Thyroid gland (tissue), 4 donors: ENCODE data around the gene EPS8. TPM values are rescaled to one million over a fixed set of nuclear protein-coding genes. Genes with fewer than 3 reads are reported as not detected.
"Not testable (repeated sequence)": the region's sequence is repeated elsewhere in the genome, so short reads cannot be mapped to it uniquely, and the experiment has no call there.

ENCODE experiments used
- DNase-seq, 2 donors: peaks; one replicate each; pipeline ENCODE4 v3.0.0-alpha.2; 2019
- H3K27ac ChIP-seq, 3 donors: fragments of 200-600 bp; sonication (generic); 1 replicate in 2 of 3; 2 replicates in 1 of 3; pipeline ENCODE4 v1.5.1; 2016 to 2019; ENCODE audit warnings: mild to moderate bottlenecking in 1 of 3, moderate library complexity in 1 of 3
- H3K27me3 ChIP-seq: fragments of 200-600 bp; sonication (generic); one replicate; pipeline ENCODE4 v1.5.1; 2019
- H3K36me3 ChIP-seq, 2 donors: fragments of 200-600 bp; sonication (generic); one replicate each; pipeline ENCODE4 v1.5.1; 2016 to 2019
- H3K4me1 ChIP-seq, 2 donors: fragments of 200-600 bp; sonication (generic); one replicate each; pipeline ENCODE4 v1.5.1; 2017 to 2019
- H3K4me3 ChIP-seq, 3 donors: fragments of 200-600 bp; sonication (generic); replicated peaks in 1 of 3; 1 replicate in 2 of 3; 2 replicates in 1 of 3; pipeline ENCODE4 v1.5.1; 2016; ENCODE audit warnings: mild to moderate bottlenecking in 1 of 3
- H3K9me3 ChIP-seq: fragments of 200-600 bp; sonication (generic); one replicate; pipeline ENCODE4 v1.5.1; 2017
- CTCF ChIP-seq, 6 experiments: fragments of 200-600 bp in 3 of 6; fragments of 450-650 bp in 3 of 6; sonication (generic) in 3 of 6; IDR thresholded peaks; one replicate each; pipeline ENCODE4 v1.5.1; 2016 to 2019; ENCODE audit warnings: antibody characterized with exemption in 6 of 6, mild to moderate bottlenecking in 2 of 6, inconsistent platforms in 1 of 6, moderate library complexity in 1 of 6
- POLR2A ChIP-seq, 2 donors: fragments of 450-650 bp; IDR thresholded peaks; one replicate each; pipeline ENCODE4 v1.6.1; 2017; ENCODE audit warnings: antibody characterized with exemption in 2 of 2, mild to moderate bottlenecking in 2 of 2, moderate library complexity in 1 of 2
- WGBS, 2 donors: methylation state at CpG; one replicate each; pipeline ENCODE4 v1.1.5; 2017; 5-methylcytosine and 5-hydroxymethylcytosine counted together
- intact Hi-C: fragments of 100-400 bp; cut with DNase I; formaldehyde crosslinking; loops from one replicate; pipeline ENCODE4 v1.15.1; 2023
- total RNA-seq, 4 donors: library from RNA; depleted of rRNA; stranded (reverse); fragments of >200 nt; gene quantifications; one replicate each; pipeline ENCODE4 v1.2.3, GENCODE V29; 2016

EPS8 gene
- total RNA-seq, 4 donors from 2014 or later: 78.0 to 127 (median 110) TPM

- WGBS, 2 donors: 71 to 72% methylated on average over 3 of the region's 3 CpGs
- H3K4me1 ChIP-seq: peaks cover 16 to 19% of the 10 kb centered on the region in 2 donors
These were observed 19.6 kb downstream of the EPS8 start for GRCh38 chr12:15769586-15769985.

GRCh38 chr12:15767301-15767700, 21.9 kb downstream of the EPS8 start:
- no peak for TF ChIP-seq CTCF (IDR thresholded peaks at IDR 0.05)
- no peak for TF ChIP-seq POLR2A (IDR thresholded peaks at IDR 0.05)
- no peaks in the 10 kb centered on the region for H3K9me3 ChIP-seq
- intact Hi-C loops: no loop called here
- no peaks in the 10 kb centered on the region for H3K27me3 ChIP-seq
- WGBS, 2 donors: 83 to 89% methylated on average over 2 of the region's 2 CpGs
- peaks cover 16 to 20% of the 10 kb centered on the region in 2 donors for H3K4me1 ChIP-seq
- H3K36me3 ChIP-seq: no peaks in the 10 kb centered on the region
- no peak for DNase-seq
- no peak overlapping the region for H3K27ac ChIP-seq
- no peak overlapping the region for H3K4me3 ChIP-seq

More at GRCh38 chr12:15769586-15769985, 19.6 kb downstream of the EPS8 start:
- Histone ChIP-seq H3K36me3 (no peaks in the 10 kb centered on the region), H3K27ac (peak overlapping the region in 2 of 3 donors; percentile 4 to 52), H3K27me3 (no peaks in the 10 kb centered on the region), H3K4me3 (no peak overlapping the region), H3K9me3 (no peaks in the 10 kb centered on the region)
- intact Hi-C loops: no loop called here
- TF ChIP-seq CTCF (IDR thresholded peaks at IDR 0.05) (no peak), POLR2A (IDR thresholded peaks at IDR 0.05) (no peak)
- DNase-seq: no peak

GRCh38 chr12:15763328-15763727, 25.9 kb downstream of the EPS8 start:
- WGBS, 2 donors: 91 to 93% methylated on average over 1 of the region's 1 CpG
- Histone ChIP-seq H3K4me3 (no peak overlapping the region), H3K9me3 (no peaks in the 10 kb centered on the region), H3K27ac (no peak overlapping the region), H3K27me3 (no peaks in the 10 kb centered on the region), H3K4me1 (peaks cover 6 to 8% of the 10 kb centered on the region in 2 donors), H3K36me3 (no peaks in the 10 kb centered on the region)
- TF ChIP-seq CTCF (IDR thresholded peaks at IDR 0.05) (no peak), POLR2A (IDR thresholded peaks at IDR 0.05) (no peak)
- intact Hi-C loops: no loop called here
- DNase-seq: no peak

- intact Hi-C loops, H3K36me3 ChIP-seq, H3K9me3 ChIP-seq, H3K27me3 ChIP-seq, H3K4me3 ChIP-seq, H3K27ac ChIP-seq, H3K4me1 ChIP-seq, DNase-seq: not testable (repeated sequence)
- WGBS, 2 donors: 95 to 96% methylated on average over 7 of the region's 7 CpGs
These were observed 27.0 kb downstream of the EPS8 start for GRCh38 chr12:15762162-15762561.

GRCh38 chr12:15757553-15758255, 31.5 kb downstream of the EPS8 start:
- Histone ChIP-seq H3K27ac (no peak overlapping the region), H3K36me3 (no peaks in the 10 kb centered on the region), H3K4me1 (peaks cover 7% of the 10 kb centered on the region in 2 donors), H3K4me3 (no peak overlapping the region), H3K9me3 (no peaks in the 10 kb centered on the region), H3K27me3 (no peaks in the 10 kb centered on the region)
- DNase-seq: no peak
- intact Hi-C loops: no loop called here
- 77 to 82% methylated on average over 7 of the region's 7 CpGs for WGBS, 2 donors
- TF ChIP-seq CTCF (IDR thresholded peaks at IDR 0.05): no peak
- TF ChIP-seq POLR2A (IDR thresholded peaks at IDR 0.05): no peak
